Mesendoderm (in vitro differentiated cells): ENCODE measurements around the gene DZIP1.
A peak's percentile ranks its signal among the peaks of the same experiment; 100 is the strongest.

Source experiments
- DNase-seq: peaks from one replicate; pipeline ENCODE4 v3.0.0; 2013
- H2AK5ac ChIP-seq: 2 replicates; pipeline ENCODE4 v1.6.1; 2013; ENCODE audit warnings: low read length, inconsistent platforms
- H2BK120ac ChIP-seq: 2 replicates; pipeline ENCODE4 v1.6.1; 2013; ENCODE audit warnings: low read depth, mild to moderate bottlenecking, low read length, moderate library complexity, mixed read lengths
- H2BK15ac ChIP-seq: replicated peaks from 2 replicates; pipeline ENCODE4 v1.6.1; 2013; ENCODE audit warnings: low read depth, mild to moderate bottlenecking, moderate library complexity
- H2BK5ac ChIP-seq: 2 replicates; pipeline ENCODE4 v1.6.1; 2013; ENCODE audit warnings: low read length, inconsistent platforms
- H3K18ac ChIP-seq: 2 replicates; pipeline ENCODE4 v1.6.1; 2013; ENCODE audit warnings: mild to moderate bottlenecking, low read length, mixed read lengths
- H3K23ac ChIP-seq: one replicate; pipeline ENCODE4 v1.6.1; 2013; ENCODE audit warnings: low read length
- H3K27ac ChIP-seq: 2 replicates; pipeline ENCODE4 v1.5.1; 2013; ENCODE audit warnings: low read depth, mild to moderate bottlenecking, inconsistent platforms, low read length, moderate library complexity
- H3K27me3 ChIP-seq: 2 replicates; pipeline ENCODE4 v1.6.1; 2013; ENCODE audit warnings: low read length, control low read depth, mild to moderate bottlenecking, inconsistent platforms; ENCODE audit not compliant: insufficient read depth, poor library complexity
- H3K36me3 ChIP-seq: 2 replicates; pipeline ENCODE4 v1.6.1; 2013; ENCODE audit warnings: low read length, inconsistent platforms; ENCODE audit not compliant: control insufficient read depth, insufficient read depth
- H3K4ac ChIP-seq: one replicate; pipeline ENCODE4 v1.6.1; 2013; ENCODE audit warnings: low read depth, mild to moderate bottlenecking, low read length, moderate library complexity
- H3K4me1 ChIP-seq: 2 replicates; pipeline ENCODE4 v1.6.1; 2013; ENCODE audit warnings: low read depth, low read length, inconsistent platforms; ENCODE audit not compliant: control insufficient read depth
- H3K4me2 ChIP-seq: 2 replicates; pipeline ENCODE4 v1.6.1; 2013; ENCODE audit warnings: low read length
- H3K4me3 ChIP-seq: 2 replicates; pipeline ENCODE4 v1.5.1; 2013; ENCODE audit warnings: mild to moderate bottlenecking, low read length
- H3K56ac ChIP-seq: one replicate; pipeline ENCODE4 v1.6.1; 2013; ENCODE audit warnings: low read length
- H3K79me1 ChIP-seq: 2 replicates; pipeline ENCODE4 v1.6.1; 2013; ENCODE audit warnings: low read length, inconsistent platforms
- H3K79me2 ChIP-seq: 2 replicates; pipeline ENCODE4 v1.6.1; 2013; ENCODE audit warnings: mild to moderate bottlenecking, low read length; ENCODE audit not compliant: control insufficient read depth, insufficient read depth
- H3K9ac ChIP-seq: 2 replicates; pipeline ENCODE4 v1.6.1; 2013; ENCODE audit warnings: low read length, inconsistent platforms
- H4K5ac ChIP-seq: one replicate; pipeline ENCODE4 v1.6.1; 2013; ENCODE audit warnings: low read length
- H4K8ac ChIP-seq: one replicate; pipeline ENCODE4 v1.6.1; 2013; ENCODE audit warnings: low read depth, mild to moderate bottlenecking, control low read depth, low read length, moderate library complexity
- WGBS: extraction: QIAGEN DNeasy Blood & Tissue Kit; methylation state at CpG from one replicate; pipeline ENCODE4 v1.1.7; 2013; ENCODE audit warnings: low lambda C conversion rate, missing lambda C conversion rate; ENCODE audit not compliant: insufficient coverage; ENCODE audit errors: extremely low coverage; 5-methylcytosine and 5-hydroxymethylcytosine counted together

DZIP1 gene

DNA sequence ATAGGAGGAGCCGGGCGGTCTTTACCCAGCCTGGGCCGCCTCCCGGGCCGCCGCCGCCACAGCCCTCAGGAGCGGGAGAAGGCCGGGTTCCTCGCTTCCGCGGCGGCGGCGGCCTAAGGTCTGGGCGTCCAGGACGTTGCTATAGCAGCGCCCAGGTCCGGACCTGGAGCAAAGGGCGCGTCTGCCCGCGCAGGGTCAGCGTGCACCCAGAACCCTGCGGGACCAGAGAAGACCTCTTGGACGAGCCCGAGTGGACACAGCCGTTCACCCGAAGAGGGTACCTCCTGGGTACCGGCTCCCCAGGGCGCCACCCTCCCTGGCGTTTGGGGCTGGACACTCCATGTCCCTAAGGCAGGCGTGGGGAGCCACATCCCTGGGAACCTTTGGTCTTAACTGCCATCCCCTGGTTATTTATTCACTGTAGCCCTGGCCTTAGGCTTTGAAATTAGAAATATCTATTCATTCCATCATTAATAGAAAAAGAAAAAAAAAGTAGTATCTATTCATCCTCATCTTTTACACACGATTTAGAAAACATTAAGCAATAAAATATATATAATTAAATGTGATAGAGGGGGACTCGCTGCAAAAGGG lies 2.4 kb downstream of the DZIP1 start:
- Histone ChIP-seq H3K56ac (peak overlapping the region; percentile 75), H4K5ac (no peak overlapping the region), H3K4me3 (no peak overlapping the region), H2BK5ac (no peak overlapping the region), H4K8ac (no peak overlapping the region), H3K23ac (no peak overlapping the region), H3K4me2 (peak overlapping the region; percentile 24), H3K27ac (no peak overlapping the region), H3K4me1 (peaks cover 2% of the 10 kb centered on the region), H3K79me1 (peaks cover 3% of the 10 kb centered on the region), H3K18ac (no peak overlapping the region), H2AK5ac (no peak overlapping the region), H2BK120ac (no peak overlapping the region), H2BK15ac (no peak overlapping the region), H3K79me2 (peaks cover 2% of the 10 kb centered on the region), H3K4ac (no peak overlapping the region), H3K27me3 (no peaks in the 10 kb centered on the region), H3K9ac (peak overlapping the region; percentile 48), H3K36me3 (no peaks in the 10 kb centered on the region)
- no CpG with 5 or more reads among the region's 35 CpGs for WGBS
- DNase-seq, result peak; percentile 57

GRCh38 chr13:95641291-95642027 lies 3.0 kb downstream of the DZIP1 start:
- Histone ChIP-seq H3K18ac (no peak overlapping the region), H3K27me3 (no peaks in the 10 kb centered on the region), H3K79me1 (peaks cover 3% of the 10 kb centered on the region), H4K5ac (no peak overlapping the region), H2BK15ac (no peak overlapping the region), H2BK120ac (no peak overlapping the region), H2BK5ac (no peak overlapping the region), H3K4me1 (peaks cover 2% of the 10 kb centered on the region), H3K23ac (no peak overlapping the region), H3K56ac (peak overlapping the region; percentile 71), H3K36me3 (no peaks in the 10 kb centered on the region), H3K4ac (no peak overlapping the region), H4K8ac (no peak overlapping the region), H3K9ac (no peak overlapping the region), H2AK5ac (no peak overlapping the region), H3K79me2 (peaks cover 2% of the 10 kb centered on the region), H3K4me3 (no peak overlapping the region), H3K27ac (no peak overlapping the region), H3K4me2 (no peak overlapping the region)
- no peak for DNase-seq
- no CpG with 5 or more reads among the region's 58 CpGs for whole genome bisulfite sequencing

- Histone ChIP-seq H2BK15ac (no peak overlapping the region), H3K18ac (no peak overlapping the region), H3K56ac (no peak overlapping the region), H3K27ac (no peak overlapping the region), H3K4me1 (no peaks in the 10 kb centered on the region), H3K4me3 (no peak overlapping the region), H3K9ac (no peak overlapping the region), H3K4ac (no peak overlapping the region), H3K79me1 (peaks cover 3% of the 10 kb centered on the region), H3K36me3 (peaks cover 2% of the 10 kb centered on the region), H2BK5ac (no peak overlapping the region), H2AK5ac (no peak overlapping the region), H3K23ac (no peak overlapping the region), H2BK120ac (no peak overlapping the region), H3K4me2 (no peak overlapping the region), H3K79me2 (no peaks in the 10 kb centered on the region), H4K5ac (no peak overlapping the region), H4K8ac (no peak overlapping the region), H3K27me3 (no peaks in the 10 kb centered on the region)
- no peak for DNase-seq
Observed at GRCh38 chr13:95636853-95637252, 7.7 kb downstream of the DZIP1 start.

GRCh38 chr13:95630593-95630992 lies 13.9 kb downstream of the DZIP1 start:
- DNase-seq, result no peak
- H3K79me1 ChIP-seq, result no peaks in the 10 kb centered on the region
- H3K27me3 ChIP-seq, result no peaks in the 10 kb centered on the region
- H3K4me1 ChIP-seq, result no peaks in the 10 kb centered on the region
- no peak overlapping the region for H3K56ac ChIP-seq
- no peak overlapping the region for H2BK5ac ChIP-seq
- H3K79me2 ChIP-seq, result no peaks in the 10 kb centered on the region
- no peak overlapping the region for H3K4me3 ChIP-seq
- no peak overlapping the region for H3K4ac ChIP-seq
- WGBS, result no CpG with 5 or more reads among the region's 3 CpGs
- no peak overlapping the region for H4K5ac ChIP-seq
- H4K8ac ChIP-seq, result no peak overlapping the region
- H3K18ac ChIP-seq, result no peak overlapping the region
- peaks cover 3% of the 10 kb centered on the region for H3K36me3 ChIP-seq
- no peak overlapping the region for H3K23ac ChIP-seq
- no peak overlapping the region for H2BK15ac ChIP-seq
- H2BK120ac ChIP-seq, result no peak overlapping the region
- no peak overlapping the region for H3K9ac ChIP-seq
- H2AK5ac ChIP-seq, result no peak overlapping the region
- no peak overlapping the region for H3K27ac ChIP-seq
- no peak overlapping the region for H3K4me2 ChIP-seq

- Histone ChIP-seq H3K4me3 (no peak overlapping the region), H3K9ac (no peak overlapping the region), H3K23ac (no peak overlapping the region), H3K4me2 (no peak overlapping the region), H3K36me3 (peaks cover 3% of the 10 kb centered on the region), H2BK5ac (no peak overlapping the region), H3K27ac (no peak overlapping the region), H3K79me1 (no peaks in the 10 kb centered on the region), H2AK5ac (no peak overlapping the region), H2BK120ac (no peak overlapping the region), H3K4me1 (no peaks in the 10 kb centered on the region), H3K79me2 (no peaks in the 10 kb centered on the region), H3K56ac (no peak overlapping the region), H4K5ac (no peak overlapping the region), H4K8ac (no peak overlapping the region), H3K27me3 (no peaks in the 10 kb centered on the region), H3K4ac (no peak overlapping the region), H2BK15ac (no peak overlapping the region), H3K18ac (no peak overlapping the region)
- DNase-seq, result no peak
- no CpG with 5 or more reads among the region's 4 CpGs for WGBS
Observed at GRCh38 chr13:95629071-95629470, 15.4 kb downstream of the DZIP1 start.

- WGBS, result no CpG with 5 or more reads among the region's 1 CpG
Observed at GRCh38 chr13:95628488-95628887, 16.0 kb downstream of the DZIP1 start.

More at GRCh38 chr13:95628488-95628887, 16.0 kb downstream of the DZIP1 start:
- no peaks in the 10 kb centered on the region for H3K4me1 ChIP-seq
- H3K27me3 ChIP-seq, result no peaks in the 10 kb centered on the region
- no peak overlapping the region for H3K27ac ChIP-seq
- H3K23ac ChIP-seq, result no peak overlapping the region
- no peak for DNase-seq
- H4K8ac ChIP-seq, result no peak overlapping the region
- H3K79me1 ChIP-seq, result no peaks in the 10 kb centered on the region
- no peak overlapping the region for H3K9ac ChIP-seq
- no peaks in the 10 kb centered on the region for H3K79me2 ChIP-seq
- no peak overlapping the region for H3K4ac ChIP-seq
- H3K4me2 ChIP-seq, result no peak overlapping the region
- no peak overlapping the region for H4K5ac ChIP-seq
- H2BK120ac ChIP-seq, result no peak overlapping the region
- H3K4me3 ChIP-seq, result no peak overlapping the region
- no peak overlapping the region for H2AK5ac ChIP-seq
- H2BK5ac ChIP-seq, result no peak overlapping the region
- H3K56ac ChIP-seq, result no peak overlapping the region
- no peak overlapping the region for H3K18ac ChIP-seq
- H3K36me3 ChIP-seq, result peaks cover 1% of the 10 kb centered on the region
- no peak overlapping the region for H2BK15ac ChIP-seq
